ENCODE data around the gene COPS9. TPM values are rescaled to one million over a fixed set of nuclear protein-coding genes. Genes with fewer than 3 reads are reported as not detected.

Gene COPS9
- total and polyA plus RNA-seq, 10 of the 15 experiments (the other 5 are each of a cell fraction or from before 2014, with no cell fraction given), result 80.8 to 419 (median 213) TPM

GRCh38 chr2:240146627-240147278, 10.6 kb upstream of the COPS9 start:
- Histone ChIP-seq H3K27ac (ENCODE audit: control insufficient read depth, insufficient read depth) (no peak overlapping the region), H3K4me1 (ENCODE audit: control insufficient read depth, insufficient read depth, low read length) (no peaks in the 10 kb centered on the region), H3K9me3 (replicated peaks; ENCODE audit: control insufficient read depth, insufficient read depth, low read length) (no peaks in the 10 kb centered on the region; the same call in 2 of the 3 replicates), H2AFZ (ENCODE audit: control insufficient read depth, low read depth, low read length) (no peak overlapping the region), H3K36me3 (ENCODE audit: control insufficient read depth in 2 of 2, insufficient read depth in 2 of 2, low read length in 1 of 2) (no peaks in the 10 kb centered on the region), H3K4me2 (ENCODE audit: control insufficient read depth, insufficient read depth) (no peak overlapping the region), H3K4me3 (no peak overlapping the region), H4K20me1 (ENCODE audit: control insufficient read depth, insufficient read depth) (no peaks in the 10 kb centered on the region), H3K27me3 (replicated peaks in 1 of 2; ENCODE audit: control insufficient read depth in 2 of 2, insufficient read depth in 2 of 2, low read length in 1 of 2) (peaks cover 0 to under 1% of the 10 kb centered on the region in 2 experiments; a peak in 2 of 4 replicates), H3K9ac (ENCODE audit: control insufficient read depth, insufficient read depth, low read length) (no peak overlapping the region), H3K79me2 (ENCODE audit: control insufficient read depth, insufficient read depth, low read length) (no peaks in the 10 kb centered on the region)
- ChIA-PET CTCF (interaction anchor here (6.1 kb wide), 1 partner anchor 86 kb away, joined by 78 read pairs; no protein-coding TSS in a partner anchor), POLR2A (no interaction called here), RAD21 (ENCODE audit: unreplicated experiment) (no interaction called here), SMC1A (ENCODE audit: uncharacterized antibody, unreplicated experiment) (no interaction called here)
- in situ Hi-C loops (cut with MboI) (loop anchor here (10.0 kb wide), 1 partner anchor 1112 kb away; no protein-coding TSS in a partner anchor), intact Hi-C loops (cut with micrococcal nuclease; ENCODE audit: unreplicated experiment) (loop anchor here (10.0 kb wide), 1 partner anchor 1112 kb away; no protein-coding TSS in a partner anchor)
- no TSS peak for BruUV-seq (replicated peaks)
- 56% methylated on average over 12 of the region's 12 CpGs for WGBS (ENCODE audit: insufficient coverage, insufficient replicate concordance, low lambda C conversion rate, missing lambda C conversion rate)
- DNase-seq (ENCODE audit: low read depth, low spot score), result no peak
- no peak for ATAC-seq
- FAIRE-seq, result no peak
- TF ChIP-seq MTA2 (IDR thresholded peaks at IDR 0.05; ENCODE audit: low read depth) (no peak), BCL11A (IDR thresholded peaks at IDR 0.05; ENCODE audit: low read depth, low read length) (no peak), ZNF274 (IDR thresholded peaks at IDR 0.05; ENCODE audit: insufficient read depth, insufficient read length) (no peak), ZNF592 (IDR thresholded peaks at IDR 0.05) (no peak), SUZ12 (IDR thresholded peaks at IDR 0.05; ENCODE audit: unreplicated experiment) (no peak), TCF3 (IDR thresholded peaks at IDR 0.05; ENCODE audit: borderline replicate concordance, insufficient read depth, low read depth, low read length) (no peak), E4F1 (IDR thresholded peaks at IDR 0.05; ENCODE audit: borderline replicate concordance, partially characterized antibody) (no peak), IKZF1 (conservative IDR thresholded peaks at IDR 0.05) (no peak), ELK1 (IDR thresholded peaks at IDR 0.05; ENCODE audit: low read depth, low read length) (no peak), RBBP5 (conservative IDR thresholded peaks at IDR 0.05) (no peak), ZNF217 (IDR thresholded peaks at IDR 0.05) (no peak), JUND (IDR thresholded peaks at IDR 0.05; ENCODE audit: low read depth, low read length) (no peak), RAD21 (IDR thresholded peaks at IDR 0.05; ENCODE audit: insufficient read depth, low read depth, low read length) (no peak), BHLHE40 (IDR thresholded peaks at IDR 0.05; ENCODE audit: borderline replicate concordance in 1 of 2, low read depth in 2 of 2, low read length in 1 of 2) (no peak)
